HG02938 (cell line): ENCODE measurements around the gene PLEKHD1.

Experiments
- ATAC-seq: cut with Tn5 transposase; IDR thresholded peaks from one replicate; pipeline ENCODE4 v1.9.1; 2021; ENCODE audit warnings: mild to moderate bottlenecking, moderate library complexity; ENCODE audit not compliant: unreplicated experiment

PLEKHD1 gene

DNA sequence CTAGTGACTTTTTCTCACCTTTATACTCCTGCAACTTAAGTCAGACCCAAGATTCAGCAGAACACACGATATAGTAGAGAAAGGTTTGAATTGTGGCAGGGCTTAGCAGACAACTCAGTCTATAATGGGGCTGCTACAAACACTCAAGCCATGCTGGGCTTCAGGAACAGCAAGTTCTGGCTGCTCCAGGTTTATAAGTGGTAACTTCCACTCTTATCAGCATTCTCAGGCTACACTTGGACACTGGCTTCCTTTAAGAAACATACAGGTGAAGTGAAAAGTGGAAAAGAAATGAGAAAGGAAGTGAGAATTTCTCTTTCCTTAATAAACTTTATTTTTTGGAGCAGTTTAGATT is 21.7 kb downstream of the PLEKHD1 start:
- ATAC-seq, result no peak

DNA sequence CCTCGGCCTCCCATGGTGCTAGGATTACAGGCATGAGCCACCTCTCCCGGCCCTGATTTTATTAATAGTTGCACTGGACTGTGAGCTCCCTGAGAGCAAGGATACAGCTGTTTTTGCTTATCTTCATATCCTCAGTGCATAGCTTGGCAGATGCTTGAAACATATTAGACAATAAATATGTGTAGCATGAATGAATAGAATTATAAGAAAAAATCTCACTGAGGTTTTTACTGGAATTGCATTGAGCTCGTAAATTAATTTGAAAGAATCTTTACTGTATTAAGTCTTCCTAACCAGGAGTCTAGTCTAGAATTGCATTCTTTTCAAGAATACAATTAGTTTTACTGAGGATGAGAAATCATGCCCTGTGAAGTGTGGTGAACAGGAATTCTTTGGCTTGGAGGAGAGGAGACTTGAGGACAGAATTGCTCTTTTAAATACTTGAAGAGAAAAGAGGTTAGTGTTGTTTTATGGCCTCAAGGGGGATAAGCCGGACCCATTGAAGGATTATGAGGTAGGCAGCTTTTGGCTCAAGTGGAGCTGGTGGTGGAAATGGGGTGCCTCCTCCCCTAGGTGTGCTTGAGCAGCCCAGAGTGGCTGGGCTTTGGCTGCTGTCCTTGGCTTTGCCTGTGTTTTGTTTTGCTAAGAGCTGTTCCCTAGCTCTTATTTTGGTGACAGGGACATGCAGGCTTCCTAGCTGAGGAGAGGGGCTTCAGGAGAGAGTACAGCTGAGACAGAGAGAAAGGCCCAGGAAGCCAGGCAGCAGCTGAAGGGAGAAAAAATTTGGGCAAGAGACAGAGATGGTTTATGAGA is 34.0 kb downstream of the PLEKHD1 start:
- ATAC-seq, result no peak

DNA sequence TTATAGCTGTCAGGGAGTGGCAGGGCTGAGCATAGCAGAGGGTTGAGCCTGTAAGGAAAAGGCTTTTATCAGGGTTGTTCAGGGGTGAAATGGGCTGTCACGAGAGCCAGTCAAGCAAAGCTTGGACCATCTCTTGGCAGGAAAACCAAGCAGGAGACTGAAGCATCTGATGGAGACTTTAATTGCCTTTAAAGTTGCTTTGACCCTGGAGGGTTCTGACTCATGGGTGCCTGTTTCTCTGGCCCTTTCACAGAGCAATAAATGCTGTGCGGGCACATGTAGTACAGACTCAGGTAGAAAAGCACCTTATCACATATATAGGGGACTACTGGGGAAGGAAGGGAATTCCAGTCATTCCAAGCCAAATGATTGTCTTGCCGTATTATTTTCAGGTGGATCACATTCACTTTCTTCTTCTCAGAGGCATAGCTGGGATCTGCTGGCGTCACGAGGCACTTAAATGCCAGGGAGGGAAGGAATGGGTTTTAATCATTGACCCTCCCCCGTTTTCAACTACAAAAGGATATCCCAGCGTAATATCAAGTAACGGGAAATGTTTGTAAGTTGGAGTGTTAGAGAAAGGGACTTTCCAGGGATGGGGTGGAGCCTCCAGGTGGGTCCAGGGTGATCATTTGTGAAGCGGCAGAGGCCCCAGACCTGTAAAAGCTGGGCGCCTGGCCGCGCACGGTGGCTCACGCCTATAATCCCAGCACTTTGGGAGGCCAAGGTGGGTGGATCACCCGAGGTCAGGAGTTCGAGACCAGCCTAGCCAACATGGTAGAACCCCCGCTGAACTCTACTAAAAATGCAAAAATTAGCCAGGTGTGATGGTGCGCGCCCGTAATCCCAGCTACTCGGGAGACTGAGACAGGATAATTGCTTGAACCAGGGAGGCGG is 34.9 kb downstream of the PLEKHD1 start:
- no peak for ATAC-seq

DNA sequence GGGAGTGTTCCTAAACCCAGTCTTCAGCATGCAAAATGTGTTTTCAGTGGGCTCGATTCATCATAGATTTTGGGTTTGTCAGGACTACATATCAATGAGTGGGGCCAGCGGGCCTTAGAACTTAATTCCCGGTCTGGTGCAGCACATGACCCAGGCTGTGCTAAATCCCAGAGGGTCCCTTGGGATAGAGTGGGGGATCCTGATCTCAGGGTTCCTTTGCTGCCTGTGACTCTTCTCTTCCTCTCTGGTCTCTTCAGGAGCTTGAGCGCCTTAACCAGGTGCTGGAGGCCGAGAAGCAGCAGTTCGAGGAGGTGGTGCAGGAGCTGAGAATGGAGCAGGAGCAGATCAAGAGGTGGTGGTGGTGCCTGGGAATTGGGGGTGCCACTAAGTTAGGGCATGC is 37.5 kb downstream of the PLEKHD1 start:
- no peak for ATAC-seq

DNA sequence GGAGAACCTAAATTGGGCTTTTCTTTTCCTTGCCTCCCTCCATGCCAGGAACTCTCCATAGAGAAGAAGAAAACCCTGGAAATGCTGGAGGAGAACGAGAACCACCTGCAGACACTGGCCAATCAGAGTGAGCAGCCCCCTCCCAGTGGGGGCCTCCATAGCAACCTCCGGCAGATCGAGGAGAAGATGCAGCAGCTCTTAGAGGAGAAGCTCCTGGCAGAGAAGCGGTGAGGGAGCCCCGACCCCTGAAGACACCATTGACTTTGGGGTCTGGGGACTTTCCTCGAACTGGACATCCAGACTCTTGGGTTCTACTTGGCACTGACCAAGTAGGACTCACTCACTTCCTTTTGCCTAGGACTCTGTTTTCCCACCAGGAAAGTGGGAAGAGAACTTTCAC is 41.4 kb downstream of the PLEKHD1 start:
- ATAC-seq, result no peak

DNA sequence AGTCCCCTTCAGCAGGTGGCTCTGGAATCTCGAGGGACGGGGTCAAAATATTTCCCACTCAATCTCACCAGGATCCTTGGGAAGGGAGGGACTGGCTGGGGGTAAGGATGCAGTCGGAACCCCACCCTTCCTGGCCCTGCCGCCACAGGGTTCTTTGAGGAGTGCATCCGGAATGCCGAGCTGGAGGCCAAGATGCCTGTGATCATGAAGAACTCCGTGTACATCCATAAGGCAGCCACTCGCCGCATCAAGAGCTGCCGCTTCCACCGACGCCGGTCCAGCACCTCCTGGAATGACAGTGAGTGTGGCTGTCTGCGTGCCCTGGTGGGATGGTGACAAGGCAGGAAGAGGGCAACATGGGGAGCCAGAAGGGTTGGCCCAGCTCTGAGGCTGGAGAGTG is 43.1 kb downstream of the PLEKHD1 start:
- ATAC-seq, result no peak

DNA sequence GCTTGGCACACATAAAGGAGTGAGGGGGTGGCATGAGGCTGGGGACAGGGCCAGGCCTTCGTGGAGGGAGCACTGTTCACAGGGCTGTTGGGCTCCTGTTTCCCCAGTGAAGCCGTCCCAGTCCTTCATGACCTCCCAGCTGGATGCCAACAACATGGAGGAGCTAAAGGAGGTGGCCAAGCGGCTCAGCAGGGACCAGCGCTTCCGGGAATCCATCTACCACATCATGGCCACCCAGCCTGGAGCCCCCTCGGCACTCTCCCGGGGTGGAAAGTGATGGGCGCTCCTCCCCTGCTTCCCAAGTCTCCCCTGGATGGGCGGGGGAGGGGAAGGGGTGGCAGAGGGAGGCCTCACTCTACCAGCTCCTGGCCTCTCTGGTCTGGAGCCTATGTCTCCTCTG is 43.6 kb downstream of the PLEKHD1 start:
- no peak for ATAC-seq

DNA sequence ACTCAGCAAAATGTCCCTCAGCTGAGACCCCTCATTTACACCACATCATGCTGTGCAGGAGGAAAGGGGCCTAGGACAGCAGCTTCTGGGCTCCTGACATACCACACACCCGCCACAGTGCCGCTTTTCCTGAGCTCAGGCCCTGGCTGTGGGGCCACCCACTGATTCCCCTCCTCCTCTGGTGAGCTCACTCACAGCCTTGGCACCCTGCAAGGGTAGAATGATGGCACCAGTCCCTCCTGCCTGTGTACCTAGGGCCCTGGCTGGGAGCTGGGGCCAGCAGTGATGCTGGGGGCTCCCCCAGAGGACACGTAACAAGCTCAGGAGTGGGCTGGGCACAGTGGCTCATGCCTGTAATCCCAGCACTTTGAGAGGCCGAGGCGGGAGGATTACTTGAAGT is 44.4 kb downstream of the PLEKHD1 start:
- no peak for ATAC-seq

DNA sequence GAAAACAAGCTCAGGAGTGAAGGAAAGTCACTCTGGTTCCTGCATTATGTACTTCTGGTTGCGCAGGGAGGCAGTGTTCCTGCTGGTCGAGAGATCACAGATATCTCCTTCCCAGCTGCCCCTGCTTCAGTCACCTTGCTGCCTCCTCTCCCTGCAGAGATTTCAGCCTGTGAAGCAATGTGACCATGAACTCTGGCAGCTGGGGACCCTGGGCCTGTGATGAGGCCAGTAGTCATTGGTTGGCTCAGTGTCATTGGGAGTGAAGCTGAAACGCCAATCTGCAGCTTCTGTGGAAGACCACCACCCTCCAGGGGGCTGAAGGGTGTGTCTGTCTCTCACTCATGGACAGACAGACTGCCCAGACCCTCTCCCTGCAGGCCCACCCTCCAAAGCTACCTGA is 45.0 kb downstream of the PLEKHD1 start:
- no peak for ATAC-seq

DNA sequence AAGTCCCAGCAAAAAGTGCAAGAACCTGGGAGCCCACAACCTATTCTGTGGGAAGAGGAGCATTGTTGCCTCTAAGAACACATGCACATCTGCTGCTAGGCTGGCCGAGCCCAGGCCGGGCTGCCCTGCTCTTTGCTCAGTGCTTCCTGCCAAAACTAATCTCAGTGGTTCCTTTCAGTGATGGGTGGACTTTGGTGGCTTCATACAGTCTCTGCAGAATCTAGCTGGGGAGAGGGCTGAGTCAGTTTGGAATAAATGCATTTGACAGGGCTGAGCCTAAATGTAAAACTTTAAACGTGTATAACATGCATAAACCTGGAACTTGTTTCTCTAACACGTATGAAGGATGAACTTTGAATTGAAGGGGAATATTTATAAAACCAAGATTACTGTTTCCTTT is 45.6 kb downstream of the PLEKHD1 start:
- no peak for ATAC-seq

DNA sequence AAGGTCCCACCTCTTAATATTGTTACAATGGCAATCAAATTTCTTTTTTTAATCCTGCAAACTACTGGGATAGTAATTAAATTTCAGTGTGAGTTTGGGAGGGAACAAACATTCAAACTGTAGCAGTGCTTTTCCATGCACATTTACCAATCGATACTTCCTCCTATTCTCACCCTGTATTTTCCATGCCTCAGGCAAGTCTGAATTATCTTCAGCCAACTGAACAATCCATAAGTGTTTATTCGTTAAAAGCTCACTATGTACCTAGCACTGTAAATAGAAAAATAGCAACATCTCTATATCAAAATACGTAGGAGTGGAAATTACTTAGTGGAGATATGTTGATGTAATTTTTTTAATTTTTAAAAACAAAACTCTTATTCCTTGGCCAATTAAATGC is 46.6 kb downstream of the PLEKHD1 start:
- no peak for ATAC-seq

DNA sequence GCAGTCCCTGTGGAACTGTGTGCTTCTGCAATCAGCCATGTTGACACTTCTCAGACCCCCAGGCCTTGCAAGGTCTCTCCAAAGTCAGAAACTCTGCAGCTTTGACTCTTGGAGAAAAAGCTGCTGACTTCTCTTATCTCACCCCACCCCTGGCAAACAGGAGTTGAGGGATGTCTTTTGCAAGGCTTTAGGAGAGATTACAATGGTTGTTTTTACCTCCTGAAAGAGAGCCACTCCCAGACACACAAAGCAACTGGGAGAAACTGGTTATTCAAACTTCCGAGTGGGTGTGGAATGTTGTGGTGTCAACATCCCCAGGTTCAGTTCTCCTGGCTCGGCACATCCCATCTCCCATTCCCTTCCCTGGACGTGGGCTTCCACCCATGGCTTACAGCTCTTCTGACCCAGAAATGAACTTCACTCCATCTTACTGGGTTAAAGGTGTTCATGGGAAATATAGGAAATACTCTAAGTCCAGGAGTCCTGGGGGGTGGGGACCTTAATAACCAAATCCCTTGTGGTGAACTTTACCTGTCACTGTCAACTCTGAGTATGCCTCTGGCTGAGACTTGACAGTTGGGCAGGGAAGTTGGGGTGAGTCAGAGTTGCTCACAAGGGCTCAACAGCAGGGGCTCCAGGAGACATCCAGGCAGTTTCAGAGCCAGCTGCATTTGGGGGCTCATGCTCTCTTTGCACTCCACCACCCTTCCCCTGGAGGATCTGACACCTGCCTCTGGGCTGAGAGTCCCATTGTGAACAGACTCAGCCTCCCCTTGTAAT is 48.2 kb downstream of the PLEKHD1 start:
- ATAC-seq, result no peak

DNA sequence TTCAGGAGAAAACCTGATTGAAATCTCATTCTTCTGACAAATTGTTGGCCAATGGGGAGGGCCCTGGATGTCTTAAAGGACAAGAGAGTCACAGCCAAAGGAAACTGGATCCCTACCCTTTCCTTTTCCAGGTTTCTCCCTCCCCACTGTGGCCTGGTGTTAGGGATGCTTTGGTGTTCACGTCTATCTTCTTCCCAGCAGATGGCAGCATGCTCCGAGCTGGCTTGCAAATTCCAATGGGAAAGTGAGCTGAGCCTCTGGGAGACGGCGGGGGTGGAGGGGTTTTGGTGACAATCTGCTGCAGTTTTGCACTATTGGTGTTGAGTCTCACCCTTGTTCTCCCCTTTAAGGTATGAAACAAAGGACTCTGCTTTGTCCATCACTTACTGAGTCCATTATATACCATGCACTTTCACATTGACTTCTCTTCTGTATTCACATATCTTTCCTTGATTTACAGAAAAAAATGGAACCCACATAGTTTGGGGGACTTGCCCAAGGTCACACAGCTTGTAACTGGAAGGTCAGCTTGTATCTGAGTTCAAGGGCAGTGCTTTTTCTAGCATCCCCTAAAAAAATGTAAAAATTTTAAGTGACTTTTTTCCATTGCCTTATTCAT is 50.8 kb downstream of the PLEKHD1 start:
- no peak for ATAC-seq

DNA sequence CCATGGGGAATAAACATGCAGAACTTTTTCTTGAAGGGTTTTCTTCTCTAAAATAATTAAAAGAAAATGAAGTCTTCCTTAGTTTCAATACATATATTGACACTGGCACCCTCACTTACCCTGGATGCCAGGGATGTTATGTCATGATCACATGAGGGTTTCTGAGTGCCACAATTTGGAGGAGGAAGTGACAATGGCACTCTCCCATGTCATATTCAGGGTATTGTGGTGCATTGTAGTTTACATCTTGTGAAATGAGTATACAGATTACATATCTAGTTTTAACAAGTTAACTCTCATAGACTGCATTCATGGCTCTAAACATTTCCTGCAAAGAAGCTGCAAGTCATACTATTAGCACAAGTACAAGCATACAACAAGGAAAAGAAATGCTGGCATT is 52.4 kb downstream of the PLEKHD1 start:
- no peak for ATAC-seq

DNA sequence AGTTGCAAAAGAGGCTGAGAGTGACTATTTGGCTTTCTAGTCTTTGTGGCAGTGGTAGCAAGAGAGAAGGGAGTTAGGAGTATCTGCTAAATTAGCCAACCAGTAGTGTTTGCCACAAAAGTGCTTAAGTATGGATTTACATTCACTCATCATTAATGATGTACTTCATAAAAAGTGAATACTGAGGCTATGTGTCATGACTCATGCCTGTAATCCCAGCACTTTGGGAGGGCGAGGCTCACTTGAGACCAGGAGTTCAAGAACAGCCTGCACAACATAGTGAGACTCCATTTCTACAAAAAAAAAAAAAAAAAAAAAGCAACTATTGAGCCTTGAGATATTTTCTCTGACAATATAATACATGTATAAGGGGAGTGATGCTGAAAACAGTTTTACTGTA is 53.4 kb downstream of the PLEKHD1 start:
- ATAC-seq, result no peak

DNA sequence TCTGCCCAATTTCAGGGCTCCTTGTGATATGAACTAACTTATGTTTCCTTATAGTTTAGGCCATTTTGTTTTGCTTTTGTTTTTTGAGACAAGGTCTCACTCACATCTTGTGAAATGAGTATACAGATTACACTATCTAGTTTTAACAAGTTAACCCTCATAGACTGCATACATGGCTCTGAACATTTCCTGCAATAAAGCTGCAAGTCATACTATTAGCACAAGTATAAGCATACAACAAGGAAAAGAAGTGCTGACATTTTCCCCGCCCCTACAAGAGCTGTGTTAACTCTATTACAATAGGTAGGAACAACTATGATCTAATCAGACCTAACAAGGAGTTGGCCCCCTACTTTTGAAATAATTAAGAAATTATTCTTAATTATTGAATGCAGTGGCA is 54.2 kb downstream of the PLEKHD1 start:
- no peak for ATAC-seq

DNA sequence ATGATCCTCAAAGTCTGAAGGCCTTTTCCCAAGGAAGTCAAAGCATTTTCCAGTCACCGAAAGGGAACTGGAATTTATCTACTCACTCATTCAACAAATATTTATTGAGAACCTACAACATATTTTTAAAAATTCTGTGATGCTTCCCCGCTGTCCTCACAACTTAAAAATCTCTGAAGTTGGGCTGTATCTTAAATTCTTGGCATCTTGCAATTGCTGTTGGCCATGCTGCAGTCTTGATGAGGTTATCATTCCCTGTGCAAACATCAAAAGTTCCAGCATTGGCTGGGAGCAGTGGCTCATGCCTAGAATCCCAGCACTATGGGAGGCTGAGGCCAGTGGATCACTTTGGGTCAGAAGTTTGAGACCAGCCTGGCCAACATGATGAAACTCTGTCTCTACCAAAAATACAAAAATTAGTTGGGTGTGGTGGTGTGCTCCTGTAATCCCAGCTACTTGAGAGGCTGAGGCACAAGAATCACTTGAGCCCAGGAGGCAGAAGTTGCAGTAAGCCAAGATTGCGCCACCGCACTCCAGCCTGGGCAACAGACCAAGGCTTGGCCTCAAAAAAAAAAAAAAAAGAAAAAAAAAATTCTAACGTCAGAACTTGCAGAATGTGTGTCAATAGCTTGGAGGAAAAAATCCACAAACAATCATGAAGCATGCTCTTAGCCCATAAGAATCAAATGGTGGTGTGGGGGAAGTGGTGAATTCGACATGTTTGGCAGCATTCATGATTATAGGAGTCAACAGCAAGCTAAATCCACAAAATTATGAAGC is 55.3 kb downstream of the PLEKHD1 start:
- ATAC-seq, result no peak

DNA sequence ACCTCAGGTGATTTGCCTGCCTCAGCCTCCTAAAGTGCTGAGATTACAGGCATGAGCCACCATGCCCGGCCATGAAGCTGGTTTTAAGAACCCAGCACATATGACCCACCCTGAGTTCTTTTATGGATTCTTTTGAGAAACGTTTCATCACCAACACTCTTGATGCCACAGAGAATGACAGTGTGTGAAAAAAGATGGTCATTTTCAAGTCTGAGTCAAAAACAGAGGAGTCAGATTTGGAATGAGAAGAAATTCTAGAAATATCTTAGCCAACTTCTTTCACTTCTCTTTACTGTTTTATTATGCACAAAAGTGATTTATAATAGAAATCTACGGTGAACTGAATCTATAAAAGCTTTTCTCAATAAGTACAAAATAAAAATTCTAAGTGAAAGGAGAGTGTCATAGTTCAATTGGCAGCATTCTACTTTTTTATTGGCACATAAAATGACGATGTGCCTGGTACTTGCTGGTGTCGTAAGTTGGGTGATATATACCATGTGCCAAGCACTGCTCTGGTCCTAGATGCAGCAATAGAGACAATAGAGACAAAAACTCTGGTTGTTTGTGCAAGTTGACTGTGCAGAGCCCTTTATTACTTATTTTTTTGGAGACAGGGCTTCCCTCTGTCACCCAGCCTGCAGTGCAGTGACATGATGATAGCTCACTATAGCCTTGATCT is 56.3 kb downstream of the PLEKHD1 start:
- no peak for ATAC-seq

DNA sequence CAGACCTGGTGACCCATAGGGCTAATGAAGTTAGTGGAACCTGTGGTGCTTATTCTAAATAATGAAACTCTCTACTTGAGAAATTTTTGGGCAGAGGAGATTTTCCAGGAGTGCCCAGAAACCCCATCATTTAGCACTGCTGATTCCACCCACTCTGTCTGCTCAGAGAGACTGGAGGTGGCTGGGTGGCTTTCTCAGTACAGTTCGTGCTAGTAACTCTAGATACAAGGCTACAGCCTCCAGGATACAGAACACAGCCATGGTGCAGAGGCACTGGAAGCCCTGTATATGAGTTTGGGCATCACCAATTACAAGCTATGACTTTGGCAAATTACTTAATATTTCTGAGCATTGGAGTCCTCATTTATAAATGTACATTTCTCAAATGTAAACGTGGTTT is 57.8 kb downstream of the PLEKHD1 start:
- no peak for ATAC-seq
